GM23338 (cell line): Measurements from ENCODE around the gene COA8.

ENCODE experiments used
- CREB1 ChIP-seq: fragments of 250-450 bp; sonication (Bioruptor Pico); IDR thresholded peaks from 2 replicates; pipeline ENCODE4 v1.5.0; 2020; ENCODE audit warnings: low read depth, mild to moderate bottlenecking, moderate library complexity
- CTCF ChIP-seq, 2 experiments: fragments of 200-600 bp in 1 of 2; sonication (generic) in 1 of 2; conservative IDR thresholded peaks; 2 replicates each; pipeline versions ENCODE4 v1.5.1 to v1.6.1; 2016 to 2017; ENCODE audit warnings: antibody characterized with exemption in 2 of 2, low read depth in 2 of 2, mild to moderate bottlenecking in 2 of 2, moderate library complexity in 1 of 2
- ETS1 ChIP-seq: IDR thresholded peaks from 2 replicates; pipeline ENCODE4 v1.6.1; 2016; ENCODE audit warnings: antibody characterized with exemption
- EZH2 ChIP-seq: fragments of 200-600 bp; sonication (generic); IDR thresholded peaks from one replicate; pipeline ENCODE4 v1.8.0; 2017; ENCODE audit warnings: antibody characterized with exemption, mild to moderate bottlenecking, low read depth; ENCODE audit not compliant: unreplicated experiment
- JUNB ChIP-seq: IDR thresholded peaks from one replicate; pipeline ENCODE4 v1.6.1; 2016; ENCODE audit warnings: antibody characterized with exemption; ENCODE audit not compliant: unreplicated experiment
- POLR2AphosphoS5 ChIP-seq: IDR thresholded peaks from 2 replicates; pipeline ENCODE4 v1.6.1; 2016; ENCODE audit warnings: antibody characterized with exemption, low read depth
- STAT1 ChIP-seq: IDR thresholded peaks from one replicate; pipeline ENCODE4 v1.6.1; 2016; ENCODE audit warnings: antibody characterized with exemption; ENCODE audit not compliant: unreplicated experiment
- ZNF114 ChIP-seq: fragments of 250-450 bp; sonication (Bioruptor Pico); IDR thresholded peaks from 2 replicates; pipeline ENCODE4 v1.5.0; 2020; ENCODE audit warnings: mild to moderate bottlenecking, moderate library complexity

GRCh38 chr14:103533999-103534575 is 28.7 kb upstream of the COA8 start:
- TF ChIP-seq CTCF (conservative IDR thresholded peaks at IDR 0.05; ENCODE audit: low read depth in 2 of 2) (no peak), POLR2AphosphoS5 (no peak), EZH2 (no peak), ZNF114 (CRISPR knock-in tag) (no peak), CREB1 (CRISPR knock-in tag) (no peak), STAT1 (no peak), JUNB (no peak), ETS1 (no peak)
